PC-9 (cell line): ENCODE data around the gene SSH3. TPM values are rescaled to one million over a fixed set of nuclear protein-coding genes. Genes with fewer than 3 reads are reported as not detected.

ENCODE experiments used
- BruUV-seq: library from RNA; stranded (reverse); fragments of 400-500 nt; replicated peaks from 2 replicates; lab custom pipeline; 2021; lab: Mats Ljungman, UMichigan
- CTCF ChIA-PET: fragments of 300-600 bp; sonication (Branson Sonifier 250); formaldehyde crosslinking; loops from one replicate; lab custom pipeline; 2022; ENCODE audit warnings: antibody characterized with exemption; lab: Charles Lee
- POLR2A ChIA-PET: fragments of 300-600 bp; sonication (Branson Sonifier 250); formaldehyde crosslinking; loops from one replicate; lab custom pipeline; 2022; ENCODE audit warnings: antibody characterized with exemption; ENCODE audit not compliant: unreplicated experiment; lab: Charles Lee
- DNase-seq, 2 experiments: peaks; one replicate each; pipeline versions ENCODE4 v3.0.0 to v3.0.0-alpha.2; 2015 to 2022; ENCODE audit warnings: mixed read lengths in 1 of 2
- H2AFZ ChIP-seq: fragments of 200-600 bp; sonication (generic); 2 replicates; pipeline ENCODE4 v1.8.1; 2017; ENCODE audit warnings: antibody characterized with exemption
- H3F3A ChIP-seq: fragments of 200-600 bp; sonication (generic); 2 replicates; pipeline ENCODE4 v1.8.1; 2017; ENCODE audit warnings: antibody characterized with exemption, mild to moderate bottlenecking, low read depth; ENCODE audit not compliant: insufficient read depth
- H3K27ac ChIP-seq: fragments of 200-600 bp; sonication (generic); 2 replicates; pipeline ENCODE4 v1.6.1; 2016; ENCODE audit warnings: mixed run types
- H3K27me3 ChIP-seq: fragments of 200-600 bp; sonication (generic); 2 replicates; pipeline ENCODE4 v1.6.1; 2016; ENCODE audit warnings: low read depth, mixed run types; ENCODE audit not compliant: insufficient read depth
- H3K36me3 ChIP-seq: fragments of 200-600 bp; sonication (generic); 2 replicates; pipeline ENCODE4 v1.6.1; 2016; ENCODE audit warnings: low read depth, mixed run types
- H3K4me1 ChIP-seq: fragments of 200-600 bp; sonication (generic); replicated peaks from 2 replicates; pipeline ENCODE4 v1.6.1; 2016; ENCODE audit warnings: mixed run types; ENCODE audit not compliant: insufficient read depth
- H3K4me2 ChIP-seq: fragments of 200-600 bp; sonication (generic); 2 replicates; pipeline ENCODE4 v1.6.1; 2017; ENCODE audit warnings: mixed run types
- H3K4me3 ChIP-seq: fragments of 200-600 bp; sonication (generic); 2 replicates; pipeline ENCODE4 v1.6.1; 2016; ENCODE audit warnings: mixed run types
- H3K79me2 ChIP-seq: fragments of 200-600 bp; sonication (generic); 2 replicates; pipeline ENCODE4 v1.6.1; 2017; ENCODE audit warnings: low read depth, mixed run types
- H3K9me2 ChIP-seq: fragments of 200-600 bp; sonication (generic); 2 replicates; pipeline ENCODE4 v1.8.1; 2017; ENCODE audit warnings: mild to moderate bottlenecking; ENCODE audit not compliant: insufficient read depth
- H3K9me3 ChIP-seq: fragments of 200-600 bp; sonication (generic); 2 replicates; pipeline ENCODE4 v1.8.1; 2016; ENCODE audit warnings: low read depth; ENCODE audit not compliant: insufficient read depth
- H4K20me1 ChIP-seq: fragments of 200-600 bp; sonication (generic); 2 replicates; pipeline ENCODE4 v1.8.1; 2017; ENCODE audit not compliant: insufficient read depth
- CTCF ChIP-seq: fragments of 200-600 bp; sonication (generic); conservative IDR thresholded peaks from 2 replicates; pipeline ENCODE4 v1.6.1; 2017; ENCODE audit warnings: mixed run types, antibody characterized with exemption, mild to moderate bottlenecking, moderate library complexity
- EZH2 ChIP-seq: fragments of 200-600 bp; sonication (generic); IDR thresholded peaks from 2 replicates; pipeline ENCODE4 v1.8.0; 2017; ENCODE audit warnings: antibody characterized with exemption, low read depth
- intact Hi-C: fragments of 100-400 bp; cut with micrococcal nuclease; formaldehyde crosslinking; loops from one replicate; pipeline ENCODE4 v1.10.0; 2022; ENCODE audit not compliant: unreplicated experiment
- total RNA-seq: library from RNA; stranded (reverse); gene quantifications from 2 replicates; pipeline ENCODE4 v1.2.3, GENCODE V29; 2021

The SSH3 gene
- total RNA-seq, 1 experiment from 2014 or later: 124 TPM

GRCh38 chr11:67281552-67282150 lies 21.7 kb upstream of the SSH3 start:
- no peaks in the 10 kb centered on the region for H3K27me3 ChIP-seq
- intact Hi-C loops: no loop called here
- no peaks in the 10 kb centered on the region for H3K4me1 ChIP-seq
- no peaks in the 10 kb centered on the region for H3K9me3 ChIP-seq
- H3K9me2 ChIP-seq: no peaks in the 10 kb centered on the region
- peaks cover 6% of the 10 kb centered on the region; the same call in 1 of the 2 replicates for H3F3A ChIP-seq
- peaks cover 10% of the 10 kb centered on the region; the same call in 1 of the 2 replicates for H4K20me1 ChIP-seq
- no TSS peak for BruUV-seq
- 0 out of 2 replicates have a peak, but pooled peaks cover 7% of the 10 kb centered on the region for H3K79me2 ChIP-seq
- H3K36me3 ChIP-seq: peaks cover 8% of the 10 kb centered on the region; the same call in 1 of the 2 replicates
- CTCF ChIA-PET: no interaction called here
- no peak overlapping the region for H3K4me2 ChIP-seq
- H3K4me3 ChIP-seq: no peak overlapping the region
- POLR2A ChIA-PET: no interaction called here
- no peak overlapping the region for H3K27ac ChIP-seq
- no peak for TF ChIP-seq EZH2
- TF ChIP-seq CTCF: no peak
- DNase-seq: no peak
- H2AFZ ChIP-seq: no peak overlapping the region

- TF ChIP-seq EZH2: no peak
- no peak for TF ChIP-seq CTCF
- intact Hi-C loops: no loop called here
- no peak for DNase-seq
- Histone ChIP-seq H3K79me2 (0 out of 2 replicates have a peak, but pooled peaks cover 4% of the 10 kb centered on the region), H4K20me1 (peaks cover 4% of the 10 kb centered on the region; the same call in 1 of the 2 replicates), H3K36me3 (peaks cover 8% of the 10 kb centered on the region; the same call in 1 of the 2 replicates), H3K27me3 (no peaks in the 10 kb centered on the region), H2AFZ (no peak overlapping the region), H3K27ac (no peak overlapping the region), H3K4me1 (peaks cover 5% of the 10 kb centered on the region), H3K4me3 (no peak overlapping the region), H3K9me3 (no peaks in the 10 kb centered on the region), H3K9me2 (no peaks in the 10 kb centered on the region), H3F3A (peaks cover 13% of the 10 kb centered on the region), H3K4me2 (no peak overlapping the region)
- ChIA-PET CTCF (interaction anchor here (0.7 kb wide), 1 partner anchor 35 kb away, joined by 6 read pairs; no protein-coding TSS in a partner anchor), POLR2A (no interaction called here)
- BruUV-seq: no TSS peak
Observed at GRCh38 chr11:67282155-67282875, 21.0 kb upstream of the SSH3 start.

GRCh38 chr11:67282876-67283371 lies 20.4 kb upstream of the SSH3 start:
- Histone ChIP-seq H3K4me1 (peaks cover 11% of the 10 kb centered on the region), H3K79me2 (0 out of 2 replicates have a peak, but pooled peaks cover 1% of the 10 kb centered on the region), H3K36me3 (peaks cover 8% of the 10 kb centered on the region; the same call in 1 of the 2 replicates), H3K9me3 (no peaks in the 10 kb centered on the region), H3F3A (peaks cover 19% of the 10 kb centered on the region), H3K27ac (no peak overlapping the region), H4K20me1 (no peaks in the 10 kb centered on the region), H3K9me2 (no peaks in the 10 kb centered on the region), H3K4me3 (no peak overlapping the region), H2AFZ (no peak overlapping the region), H3K4me2 (no peak overlapping the region), H3K27me3 (no peaks in the 10 kb centered on the region)
- BruUV-seq: no TSS peak
- CTCF ChIA-PET: interaction anchor here (0.7 kb wide), 1 partner anchor 34 kb away, joined by 6 read pairs; no protein-coding TSS in a partner anchor
- DNase-seq: no peak
- intact Hi-C loops: no loop called here
- no peak for TF ChIP-seq CTCF
- no peak for TF ChIP-seq EZH2
- POLR2A ChIA-PET: no interaction called here
